ENCODE measurements around the gene AFAP1L2.

The AFAP1L2 gene

DNA sequence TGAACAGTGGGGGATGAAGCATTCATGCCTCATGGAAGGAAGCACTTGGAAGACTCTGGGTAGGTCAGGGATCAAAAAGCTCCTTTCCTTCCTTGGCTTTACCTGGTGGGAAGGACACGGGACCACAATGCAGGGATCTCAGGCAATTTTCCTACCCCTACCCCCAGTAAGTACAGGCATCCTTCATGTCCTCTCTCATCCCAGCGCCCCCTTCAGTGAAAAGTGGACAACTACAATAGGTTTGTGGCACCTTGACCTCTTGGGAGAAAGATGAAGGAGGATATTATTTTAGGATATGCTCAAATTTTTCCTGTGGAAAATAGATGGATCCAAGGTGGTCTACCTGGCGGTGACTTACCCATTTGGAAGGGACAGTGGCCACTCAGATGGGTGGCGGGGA lies 16.5 kb downstream of the AFAP1L2 start:
- no peak overlapping the region for H3K9ac ChIP-seq (ENCODE audit: low read depth, low read length)
- H3K4me1 ChIP-seq (ENCODE audit: insufficient read depth, low read length), result no peaks in the 10 kb centered on the region
- no peak overlapping the region for H3K4me2 ChIP-seq (ENCODE audit: insufficient read depth, low read length)
- no peak overlapping the region for H2AFZ ChIP-seq (ENCODE audit: low read depth, low read length)
- peaks cover 6% of the 10 kb centered on the region for H3K27me3 ChIP-seq (ENCODE audit: insufficient read depth, low read length, poor library complexity)
- H3K79me2 ChIP-seq (ENCODE audit: insufficient read depth, low read length), result no peaks in the 10 kb centered on the region
- H4K20me1 ChIP-seq (ENCODE audit: insufficient read depth, low read length), result no peaks in the 10 kb centered on the region
- no peak overlapping the region for H3K4me3 ChIP-seq (ENCODE audit: low read depth in 1 of 2, low read length in 2 of 2)
- no peak overlapping the region for H3K27ac ChIP-seq (ENCODE audit: low read length)
- H3K9me3 ChIP-seq (ENCODE audit: insufficient read depth, low read length, severe bottlenecking), result no peaks in the 10 kb centered on the region
- TF ChIP-seq, protein P1, sequence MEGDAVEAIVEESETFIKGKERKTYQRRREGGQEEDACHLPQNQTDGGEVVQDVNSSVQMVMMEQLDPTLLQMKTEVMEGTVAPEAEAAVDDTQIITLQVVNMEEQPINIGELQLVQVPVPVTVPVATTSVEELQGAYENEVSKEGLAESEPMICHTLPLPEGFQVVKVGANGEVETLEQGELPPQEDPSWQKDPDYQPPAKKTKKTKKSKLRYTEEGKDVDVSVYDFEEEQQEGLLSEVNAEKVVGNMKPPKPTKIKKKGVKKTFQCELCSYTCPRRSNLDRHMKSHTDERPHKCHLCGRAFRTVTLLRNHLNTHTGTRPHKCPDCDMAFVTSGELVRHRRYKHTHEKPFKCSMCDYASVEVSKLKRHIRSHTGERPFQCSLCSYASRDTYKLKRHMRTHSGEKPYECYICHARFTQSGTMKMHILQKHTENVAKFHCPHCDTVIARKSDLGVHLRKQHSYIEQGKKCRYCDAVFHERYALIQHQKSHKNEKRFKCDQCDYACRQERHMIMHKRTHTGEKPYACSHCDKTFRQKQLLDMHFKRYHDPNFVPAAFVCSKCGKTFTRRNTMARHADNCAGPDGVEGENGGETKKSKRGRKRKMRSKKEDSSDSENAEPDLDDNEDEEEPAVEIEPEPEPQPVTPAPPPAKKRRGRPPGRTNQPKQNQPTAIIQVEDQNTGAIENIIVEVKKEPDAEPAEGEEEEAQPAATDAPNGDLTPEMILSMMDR (IDR thresholded peaks at IDR 0.05; ENCODE audit: borderline replicate concordance, extremely low read depth, low read length, poor library complexity, severe bottlenecking), result no peak
- TF ChIP-seq EZH2 (IDR thresholded peaks at IDR 0.05; ENCODE audit: borderline replicate concordance, low read depth, low read length, severe bottlenecking), result no peak
- ATAC-seq (ENCODE audit: insufficient read depth, low read depth) (no peak), DNase-seq (no peak)
- no peaks in the 10 kb centered on the region for H3K36me3 ChIP-seq (ENCODE audit: insufficient read depth, low read length)

DNA sequence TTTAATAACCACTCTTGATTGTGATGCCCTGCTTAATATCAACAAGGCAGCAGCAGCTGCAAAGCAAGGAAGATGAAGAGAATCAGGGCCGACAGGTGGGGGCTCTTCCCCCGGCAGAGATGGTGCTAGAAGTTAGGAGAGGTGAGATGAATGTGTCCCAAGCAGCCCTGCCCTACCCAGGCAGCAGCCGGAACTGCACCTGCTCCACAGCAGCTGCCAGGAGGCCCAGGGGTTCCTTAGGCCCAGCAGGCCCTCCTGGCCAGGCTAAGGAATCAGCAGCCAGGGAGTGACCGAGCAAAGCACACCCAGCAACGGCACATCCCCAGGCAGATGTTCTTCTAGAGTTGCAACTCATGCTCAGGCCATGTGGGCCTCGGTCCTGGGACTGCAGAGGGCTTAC lies 17.9 kb downstream of the AFAP1L2 start:
- H3K9me3 ChIP-seq (ENCODE audit: insufficient read depth, low read length, severe bottlenecking), result no peaks in the 10 kb centered on the region
- TF ChIP-seq EZH2 (IDR thresholded peaks at IDR 0.05; ENCODE audit: borderline replicate concordance, low read depth, low read length, severe bottlenecking), result no peak
- TF ChIP-seq, protein P1 (IDR thresholded peaks at IDR 0.05; ENCODE audit: borderline replicate concordance, extremely low read depth, low read length, poor library complexity, severe bottlenecking), result no peak
- H3K4me3 ChIP-seq (ENCODE audit: low read depth in 1 of 2, low read length in 2 of 2), result no peak overlapping the region
- no peak overlapping the region for H2AFZ ChIP-seq (ENCODE audit: low read depth, low read length)
- no peaks in the 10 kb centered on the region for H3K4me1 ChIP-seq (ENCODE audit: insufficient read depth, low read length)
- no peak overlapping the region for H3K4me2 ChIP-seq (ENCODE audit: insufficient read depth, low read length)
- ATAC-seq (ENCODE audit: insufficient read depth, low read depth) (no peak), DNase-seq (no peak)
- H3K36me3 ChIP-seq (ENCODE audit: insufficient read depth, low read length), result no peaks in the 10 kb centered on the region
- no peaks in the 10 kb centered on the region for H3K79me2 ChIP-seq (ENCODE audit: insufficient read depth, low read length)
- no peak overlapping the region for H3K9ac ChIP-seq (ENCODE audit: low read depth, low read length)
- H3K27ac ChIP-seq (ENCODE audit: low read length), result no peak overlapping the region
- H3K27me3 ChIP-seq (ENCODE audit: insufficient read depth, low read length, poor library complexity), result peaks cover 4% of the 10 kb centered on the region
- no peaks in the 10 kb centered on the region for H4K20me1 ChIP-seq (ENCODE audit: insufficient read depth, low read length)

DNA sequence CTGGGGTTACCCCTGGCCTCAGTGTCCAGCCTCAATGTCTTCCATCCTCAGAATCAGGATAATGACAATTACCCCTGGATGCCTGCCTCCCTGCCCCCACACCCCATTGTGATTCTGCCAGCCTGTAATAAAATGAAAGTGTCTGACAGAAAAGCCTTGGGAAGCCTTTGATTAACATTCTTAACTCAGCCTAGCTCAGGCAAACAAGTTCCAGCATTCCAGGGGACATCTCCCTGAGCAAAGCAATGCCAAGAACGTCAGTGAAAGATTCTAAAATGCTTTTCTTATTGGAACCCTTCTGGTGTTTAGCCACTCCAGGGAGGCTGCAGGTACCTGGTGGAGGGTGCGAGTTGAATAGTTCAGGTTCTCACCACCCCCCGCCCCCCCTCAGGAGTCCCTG lies 18.7 kb downstream of the AFAP1L2 start:
- no peaks in the 10 kb centered on the region for H3K9me3 ChIP-seq (ENCODE audit: insufficient read depth, low read length, severe bottlenecking)
- H3K9ac ChIP-seq (ENCODE audit: low read depth, low read length), result no peak overlapping the region
- DNase-seq (no peak), ATAC-seq (ENCODE audit: insufficient read depth, low read depth) (no peak)
- no peak overlapping the region for H3K4me2 ChIP-seq (ENCODE audit: insufficient read depth, low read length)
- H3K36me3 ChIP-seq (ENCODE audit: insufficient read depth, low read length), result no peaks in the 10 kb centered on the region
- no peak overlapping the region for H3K4me3 ChIP-seq (ENCODE audit: low read depth in 1 of 2, low read length in 2 of 2)
- H2AFZ ChIP-seq (ENCODE audit: low read depth, low read length), result no peak overlapping the region
- H3K27ac ChIP-seq (ENCODE audit: low read length), result no peak overlapping the region
- H4K20me1 ChIP-seq (ENCODE audit: insufficient read depth, low read length), result no peaks in the 10 kb centered on the region
- H3K79me2 ChIP-seq (ENCODE audit: insufficient read depth, low read length), result no peaks in the 10 kb centered on the region
- TF ChIP-seq EZH2 (IDR thresholded peaks at IDR 0.05; ENCODE audit: borderline replicate concordance, low read depth, low read length, severe bottlenecking), result no peak
- TF ChIP-seq, protein P1 (IDR thresholded peaks at IDR 0.05; ENCODE audit: borderline replicate concordance, extremely low read depth, low read length, poor library complexity, severe bottlenecking), result no peak
- peaks cover 4% of the 10 kb centered on the region for H3K27me3 ChIP-seq (ENCODE audit: insufficient read depth, low read length, poor library complexity)
- H3K4me1 ChIP-seq (ENCODE audit: insufficient read depth, low read length), result no peaks in the 10 kb centered on the region

DNA sequence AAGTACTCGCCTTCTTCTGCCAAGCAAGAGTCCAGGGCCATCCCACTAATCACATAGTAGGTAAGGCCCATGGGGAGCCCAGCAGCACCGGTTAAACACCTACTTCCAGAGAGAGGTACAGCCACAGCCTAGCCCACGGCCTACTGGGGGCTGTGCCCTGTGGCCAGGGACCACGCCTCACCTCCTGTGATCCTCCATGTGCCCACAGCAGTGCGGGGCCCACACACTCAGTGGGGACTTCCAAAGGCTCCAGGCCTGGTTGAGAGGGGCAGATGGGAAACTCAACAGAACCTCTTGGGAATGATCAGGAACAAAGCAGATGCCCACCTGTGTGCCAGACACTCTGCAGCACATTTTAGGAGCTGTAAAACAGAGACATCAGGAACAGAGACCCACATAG lies 19.7 kb downstream of the AFAP1L2 start:
- no peak overlapping the region for H3K4me3 ChIP-seq (ENCODE audit: low read depth in 1 of 2, low read length in 2 of 2)
- DNase-seq, result no peak
- no peak overlapping the region for H3K4me2 ChIP-seq (ENCODE audit: insufficient read depth, low read length)
- H3K79me2 ChIP-seq (ENCODE audit: insufficient read depth, low read length), result no peaks in the 10 kb centered on the region
- H3K36me3 ChIP-seq (ENCODE audit: insufficient read depth, low read length), result no peaks in the 10 kb centered on the region
- TF ChIP-seq, protein P1 (IDR thresholded peaks at IDR 0.05; ENCODE audit: borderline replicate concordance, extremely low read depth, low read length, poor library complexity, severe bottlenecking), result no peak
- TF ChIP-seq EZH2 (IDR thresholded peaks at IDR 0.05; ENCODE audit: borderline replicate concordance, low read depth, low read length, severe bottlenecking), result no peak
- no peak overlapping the region for H3K9ac ChIP-seq (ENCODE audit: low read depth, low read length)
- H2AFZ ChIP-seq (ENCODE audit: low read depth, low read length), result no peak overlapping the region
- H4K20me1 ChIP-seq (ENCODE audit: insufficient read depth, low read length), result no peaks in the 10 kb centered on the region
- peaks cover 4% of the 10 kb centered on the region for H3K27me3 ChIP-seq (ENCODE audit: insufficient read depth, low read length, poor library complexity)
- H3K4me1 ChIP-seq (ENCODE audit: insufficient read depth, low read length), result no peaks in the 10 kb centered on the region
- no peak overlapping the region for H3K27ac ChIP-seq (ENCODE audit: low read length)
- no peak for ATAC-seq (ENCODE audit: insufficient read depth, low read depth)
- H3K9me3 ChIP-seq (ENCODE audit: insufficient read depth, low read length, severe bottlenecking), result no peaks in the 10 kb centered on the region

Data from DND-41 (cell line).